C4-2B (cell line): ENCODE data around the gene ATG101.
A peak's percentile ranks its signal among the peaks of the same experiment; 100 is the strongest.

Source experiments
- H3K27ac ChIP-seq: fragments of 450-650 bp; 2 replicates; pipeline ENCODE4 v1.5.1; 2017
- CTCF ChIP-seq: fragments of 450-650 bp; conservative IDR thresholded peaks from 2 replicates; pipeline ENCODE4 v1.5.1; 2017; ENCODE audit warnings: mild to moderate bottlenecking
- ZFX ChIP-seq: fragments of 450-650 bp; IDR thresholded peaks from 2 replicates; pipeline ENCODE4 v1.6.1; 2017

The ATG101 gene

GRCh38 chr12:52043386-52044212 lies 26.2 kb upstream of the ATG101 start:
- no peak for TF ChIP-seq ZFX
- TF ChIP-seq CTCF, result no peak
- H3K27ac ChIP-seq, result peak overlapping the region; percentile 72

GRCh38 chr12:52044292-52044983 lies 25.3 kb upstream of the ATG101 start:
- peak overlapping the region; percentile 72 for H3K27ac ChIP-seq
- TF ChIP-seq ZFX (0 out of 2 replicates have a peak, but pooled peaks have one; percentile 18), CTCF (no peak)

- peak overlapping the region; percentile 72 for H3K27ac ChIP-seq
- TF ChIP-seq CTCF (no peak), ZFX (no peak)
These were observed 24.0 kb upstream of the ATG101 start for GRCh38 chr12:52045794-52046199.

- H3K27ac ChIP-seq, result no peak overlapping the region
- TF ChIP-seq CTCF (no peak), ZFX (no peak)
These were observed 22.9 kb upstream of the ATG101 start for GRCh38 chr12:52046859-52047258.

- TF ChIP-seq CTCF, result no peak
- TF ChIP-seq ZFX, result no peak
- H3K27ac ChIP-seq, result peak overlapping the region; percentile 91
These were observed 20.5 kb upstream of the ATG101 start for GRCh38 chr12:52049286-52049685.

GRCh38 chr12:52049688-52050087 lies 20.1 kb upstream of the ATG101 start:
- peak overlapping the region; percentile 91 for H3K27ac ChIP-seq

More at GRCh38 chr12:52049688-52050087, 20.1 kb upstream of the ATG101 start:
- TF ChIP-seq ZFX (no peak), CTCF (no peak)
